ENCODE measurements around the gene REEP6. TPM values are rescaled to one million over a fixed set of nuclear protein-coding genes. Genes with fewer than 3 reads are reported as not detected.

Gene REEP6
- total and polyA plus RNA-seq, 2 experiments from 2014 or later: 3.0 to 4.3 TPM

GRCh38 chr19:1509602-1510441 is 18.8 kb downstream of the REEP6 start:
- H3K4me3 ChIP-seq: no peak overlapping the region
- peaks cover 14% of the 10 kb centered on the region; the same call in 1 of the 2 replicates for H3F3A ChIP-seq (ENCODE audit: insufficient read depth)

GRCh38 chr19:1510442-1510806 is 19.4 kb downstream of the REEP6 start:
- Histone ChIP-seq H3F3A (ENCODE audit: insufficient read depth) (peaks cover 14% of the 10 kb centered on the region; the same call in 1 of the 2 replicates), H3K4me2 (ENCODE audit: unreplicated experiment) (no peak overlapping the region), H3K27ac (no peak overlapping the region), H3K4me1 (ENCODE audit: insufficient read depth) (no peaks in the 10 kb centered on the region), H3K9ac (no peak overlapping the region), H3K4me3 (no peak overlapping the region), H4K20me1 (ENCODE audit: insufficient read depth) (no peaks in the 10 kb centered on the region), H3K36me3 (ENCODE audit: low read depth) (no peaks in the 10 kb centered on the region), H3K27me3 (replicated peaks; ENCODE audit: insufficient read depth) (no peaks in the 10 kb centered on the region), H2AFZ (no peak overlapping the region), H3K9me2 (ENCODE audit: insufficient read depth) (no peaks in the 10 kb centered on the region), H3K9me3 (ENCODE audit: low read depth) (no peaks in the 10 kb centered on the region), H3K79me2 (ENCODE audit: insufficient read depth) (peaks cover 7% of the 10 kb centered on the region; the same call in 1 of the 2 replicates)
- in situ Hi-C loops (cut with MboI): no loop called here
- TF ChIP-seq EZH2 (IDR thresholded peaks at IDR 0.05; ENCODE audit: insufficient read depth, poor library complexity, severe bottlenecking) (no peak), EZH2phosphoT487 (IDR thresholded peaks at IDR 0.05; ENCODE audit: insufficient read depth, low read depth) (no peak)
- 80% methylated on average over 1 to 23 of the region's 25 CpGs for WGBS, 2 experiments (ENCODE audit: low coverage in 1 of 2, low lambda C conversion rate in 2 of 2, missing lambda C conversion rate in 2 of 2)
- DNase-seq: no peak

More at GRCh38 chr19:1509602-1510441, 18.8 kb downstream of the REEP6 start:
- Histone ChIP-seq H3K36me3 (ENCODE audit: low read depth) (no peaks in the 10 kb centered on the region), H2AFZ (no peak overlapping the region), H3K27me3 (replicated peaks; ENCODE audit: insufficient read depth) (no peaks in the 10 kb centered on the region), H3K79me2 (ENCODE audit: insufficient read depth) (peaks cover 7% of the 10 kb centered on the region; the same call in 1 of the 2 replicates), H3K9me3 (ENCODE audit: low read depth) (no peaks in the 10 kb centered on the region), H3K9me2 (ENCODE audit: insufficient read depth) (no peaks in the 10 kb centered on the region), H4K20me1 (ENCODE audit: insufficient read depth) (no peaks in the 10 kb centered on the region), H3K27ac (no peak overlapping the region), H3K4me2 (ENCODE audit: unreplicated experiment) (no peak overlapping the region), H3K9ac (no peak overlapping the region), H3K4me1 (ENCODE audit: insufficient read depth) (no peaks in the 10 kb centered on the region)
- WGBS, 2 experiments (ENCODE audit: low coverage in 1 of 2, low lambda C conversion rate in 2 of 2, missing lambda C conversion rate in 2 of 2): 65 to 67% methylated on average over 9 to 11 of the region's 11 CpGs
- no peak for DNase-seq
- in situ Hi-C loops (cut with MboI): no loop called here
- no peak for TF ChIP-seq EZH2phosphoT487 (IDR thresholded peaks at IDR 0.05; ENCODE audit: insufficient read depth, low read depth)
- TF ChIP-seq EZH2 (IDR thresholded peaks at IDR 0.05; ENCODE audit: insufficient read depth, poor library complexity, severe bottlenecking): no peak

- Histone ChIP-seq H3K27me3 (replicated peaks; ENCODE audit: insufficient read depth) (no peaks in the 10 kb centered on the region), H3K4me2 (ENCODE audit: unreplicated experiment) (no peak overlapping the region), H4K20me1 (ENCODE audit: insufficient read depth) (no peaks in the 10 kb centered on the region), H3K9me3 (ENCODE audit: low read depth) (no peaks in the 10 kb centered on the region), H3K79me2 (ENCODE audit: insufficient read depth) (peaks cover 7% of the 10 kb centered on the region; the same call in 1 of the 2 replicates), H3K9me2 (ENCODE audit: insufficient read depth) (no peaks in the 10 kb centered on the region), H3K4me1 (ENCODE audit: insufficient read depth) (no peaks in the 10 kb centered on the region), H3K27ac (no peak overlapping the region), H3K9ac (no peak overlapping the region), H3F3A (ENCODE audit: insufficient read depth) (peaks cover 14% of the 10 kb centered on the region; the same call in 1 of the 2 replicates), H3K4me3 (no peak overlapping the region), H3K36me3 (ENCODE audit: low read depth) (no peaks in the 10 kb centered on the region), H2AFZ (no peak overlapping the region)
- WGBS, 2 experiments (ENCODE audit: low coverage in 1 of 2, low lambda C conversion rate in 2 of 2, missing lambda C conversion rate in 2 of 2): 79 to 90% methylated on average over 6 to 9 of the region's 9 CpGs
- TF ChIP-seq EZH2 (IDR thresholded peaks at IDR 0.05; ENCODE audit: insufficient read depth, poor library complexity, severe bottlenecking) (no peak), EZH2phosphoT487 (IDR thresholded peaks at IDR 0.05; ENCODE audit: insufficient read depth, low read depth) (no peak)
- no peak for DNase-seq
- in situ Hi-C loops (cut with MboI): no loop called here
Measured at GRCh38 chr19:1510807-1511206, 19.8 kb downstream of the REEP6 start.

GRCh38 chr19:1511318-1512317 is 20.6 kb downstream of the REEP6 start:
- no peak for TF ChIP-seq EZH2phosphoT487 (IDR thresholded peaks at IDR 0.05; ENCODE audit: insufficient read depth, low read depth)
- TF ChIP-seq EZH2 (IDR thresholded peaks at IDR 0.05; ENCODE audit: insufficient read depth, poor library complexity, severe bottlenecking): no peak
- no peak for DNase-seq
- Histone ChIP-seq H3K79me2 (ENCODE audit: insufficient read depth) (peaks cover 7% of the 10 kb centered on the region; the same call in 1 of the 2 replicates), H3K9me3 (ENCODE audit: low read depth) (no peaks in the 10 kb centered on the region), H3F3A (ENCODE audit: insufficient read depth) (peaks cover 14% of the 10 kb centered on the region; the same call in 1 of the 2 replicates), H3K4me1 (ENCODE audit: insufficient read depth) (no peaks in the 10 kb centered on the region), H2AFZ (no peak overlapping the region), H3K4me2 (ENCODE audit: unreplicated experiment) (peak overlapping the region; percentile 78), H3K27me3 (replicated peaks; ENCODE audit: insufficient read depth) (no peaks in the 10 kb centered on the region), H3K4me3 (peak overlapping the region; percentile 95), H3K27ac (no peak overlapping the region), H3K9ac (no peak overlapping the region), H3K9me2 (ENCODE audit: insufficient read depth) (no peaks in the 10 kb centered on the region), H3K36me3 (ENCODE audit: low read depth) (no peaks in the 10 kb centered on the region), H4K20me1 (ENCODE audit: insufficient read depth) (no peaks in the 10 kb centered on the region)
- WGBS, 2 experiments (ENCODE audit: low coverage in 1 of 2, low lambda C conversion rate in 2 of 2, missing lambda C conversion rate in 2 of 2): 63 to 74% methylated on average over 21 to 22 of the region's 22 CpGs
- in situ Hi-C loops (cut with MboI): no loop called here
